Psoas muscle (tissue), 8 donors: ENCODE data around the gene PRKCA. TPM values are rescaled to one million over a fixed set of nuclear protein-coding genes. Genes with fewer than 3 reads are reported as not detected.

Experiments
- ATAC-seq, 4 donors: fragments of 200-7000 bp; cut with Tn5 transposase; one replicate each; pipeline ENCODE4 v1.9.1; 2020; ENCODE audit warnings: moderate library complexity in 3 of 4, mild to moderate bottlenecking in 2 of 4
- DNase-seq, 2 donors: peaks; one replicate each; pipeline ENCODE4 v3.0.0-alpha.2; 2020
- H3K27ac ChIP-seq: fragments of 200-600 bp; one replicate; pipeline ENCODE4 v1.8.0; 2022
- H3K27me3 ChIP-seq, 3 donors: fragments of 200-600 bp in 1 of 3; one replicate each; pipeline versions ENCODE4 v1.6.1 to v1.8.0; 2013 to 2022; ENCODE audit warnings: low read length in 2 of 3, mild to moderate bottlenecking in 2 of 3, moderate library complexity in 1 of 3; ENCODE audit not compliant: insufficient read depth in 3 of 3
- H3K36me3 ChIP-seq, 2 donors: fragments of 200-600 bp in 1 of 2; one replicate each; pipeline versions ENCODE4 v1.6.1 to v1.8.0; 2013 to 2022; ENCODE audit warnings: low read depth in 1 of 2, mild to moderate bottlenecking in 1 of 2, moderate library complexity in 1 of 2; ENCODE audit not compliant: insufficient read depth in 1 of 2
- H3K4me1 ChIP-seq: fragments of 200-600 bp; one replicate; pipeline ENCODE4 v1.8.0; 2022
- H3K4me3 ChIP-seq: fragments of 200-600 bp; one replicate; pipeline ENCODE4 v1.8.0; 2022; ENCODE audit warnings: mild to moderate bottlenecking
- H3K9me3 ChIP-seq: fragments of 200-600 bp; one replicate; pipeline ENCODE4 v1.8.0; 2022
- CTCF ChIP-seq: fragments of 200-600 bp; IDR thresholded peaks from one replicate; pipeline ENCODE4 v1.8.0; 2022; ENCODE audit warnings: antibody characterized with exemption
- WGBS, 3 donors: extraction: QIAGEN DNeasy Blood & Tissue Kit; methylation state at CpG; one replicate each; pipeline versions ENCODE4 v1.1.6 to v1.1.7; 2013; 5-methylcytosine and 5-hydroxymethylcytosine counted together
- intact Hi-C, 2 donors: fragments of 100-400 bp; cut with DNase I; formaldehyde crosslinking; loops; one replicate each; pipeline versions ENCODE4 v1.11.0 to v1.14.2; 2022
- polyA plus RNA-seq, 3 donors: library from polyadenylated mRNA; stranded (reverse); fragments of 200-250 nt; gene quantifications; one replicate each; pipeline ENCODE4 v1.2.3, GENCODE V29; 2013
- total RNA-seq, 4 donors: library from RNA; stranded (reverse); fragmentation: NEBNext Ultra II Directional in 2 of 4; extraction: Animal tissue kit (Norgen Biotek cat#: 25700) in 2 of 4; gene quantifications; one replicate each; pipeline versions ENCODE4 v1.2.1 to v1.2.4, GENCODE V29; 2021 to 2023
- donor health status: healthy with polysubstance abuse.
- donor health status: DM: no; HTN: no; CAD: no; lungs with moderate emphysema.
- donor health status: Bipolar disorder and iron deficiency.
- donor health status: healthy.
- donor health status: DM: yes; HTN: yes; CAD: no.
- donor health status: DM: no; HTN: no; CAD: no.
- donor health status: DM: no; HTN: no; CAD: no.
- donor health status: DM: yes; HTN: yes; CAD: no.

The PRKCA gene
- total and polyA plus RNA-seq, 7 donors, result 0.35 to 15.5 (median 8.2) TPM

DNA sequence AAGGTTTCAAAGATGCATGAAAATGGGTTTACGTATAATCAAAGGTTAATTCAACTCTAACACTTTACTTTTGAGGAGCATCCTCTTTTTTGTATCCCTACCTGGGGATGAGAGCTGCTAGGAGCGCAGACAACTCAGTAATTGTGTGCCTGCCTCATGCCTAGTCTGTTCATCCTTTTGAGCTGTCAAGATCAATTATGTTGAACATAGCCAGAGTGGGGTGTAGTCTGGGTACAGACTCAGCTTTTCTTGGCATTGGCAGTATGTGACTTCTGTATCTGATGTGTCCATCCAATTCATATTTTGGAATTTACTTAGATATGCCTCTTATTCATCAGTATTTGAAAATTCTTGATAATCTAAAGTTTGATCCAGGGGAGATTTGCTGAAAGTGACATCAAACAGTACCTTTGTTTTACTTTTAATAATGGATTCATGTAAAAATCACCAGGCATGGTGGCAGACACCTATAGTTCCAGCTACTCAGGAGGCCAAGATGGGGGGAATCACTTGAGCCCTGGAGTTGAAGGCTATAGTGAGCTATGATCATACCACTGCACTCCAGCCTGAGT is 24.1 kb downstream of the PRKCA start:
- no peak for TF ChIP-seq CTCF
- WGBS, 3 donors, result 96 to 100% (median 99%) methylated on average over 2 of the region's 2 CpGs
- ATAC-seq (no peak), DNase-seq (no peak)
- Histone ChIP-seq H3K27me3 (no peaks in the 10 kb centered on the region), H3K4me3 (no peak overlapping the region), H3K4me1 (no peaks in the 10 kb centered on the region), H3K36me3 (no peaks in the 10 kb centered on the region), H3K9me3 (peaks cover 5% of the 10 kb centered on the region), H3K27ac (no peak overlapping the region)
- intact Hi-C loops, result no loop called here

GRCh38 chr17:66330646-66331037 is 28.2 kb downstream of the PRKCA start:
- DNase-seq, result no peak
- no peaks in the 10 kb centered on the region for H3K9me3 ChIP-seq
- ATAC-seq, result no peak
- TF ChIP-seq CTCF, result no peak
- H3K36me3 ChIP-seq, result no peaks in the 10 kb centered on the region
- intact Hi-C loops, result no loop called here
- peaks cover under 1% of the 10 kb centered on the region for H3K4me1 ChIP-seq
- no peaks in the 10 kb centered on the region for H3K27me3 ChIP-seq
- H3K27ac ChIP-seq, result no peak overlapping the region
- H3K4me3 ChIP-seq, result no peak overlapping the region
- 24 to 79% (median 42%) methylated on average over 2 of the region's 2 CpGs for WGBS, 3 donors

GRCh38 chr17:66331038-66331816 is 28.8 kb downstream of the PRKCA start:
- no peak for TF ChIP-seq CTCF
- no peak overlapping the region for H3K27ac ChIP-seq
- peaks cover 4% of the 10 kb centered on the region for H3K4me1 ChIP-seq
- DNase-seq, result no peak
- WGBS, 3 donors, result 88 to 91% (median 88%) methylated on average over 8 of the region's 8 CpGs
- no peaks in the 10 kb centered on the region for H3K36me3 ChIP-seq
- intact Hi-C loops, result no loop called here
- no peak overlapping the region for H3K4me3 ChIP-seq
- no peaks in the 10 kb centered on the region for H3K9me3 ChIP-seq
- H3K27me3 ChIP-seq, result no peaks in the 10 kb centered on the region
- ATAC-seq, result no peak

DNA sequence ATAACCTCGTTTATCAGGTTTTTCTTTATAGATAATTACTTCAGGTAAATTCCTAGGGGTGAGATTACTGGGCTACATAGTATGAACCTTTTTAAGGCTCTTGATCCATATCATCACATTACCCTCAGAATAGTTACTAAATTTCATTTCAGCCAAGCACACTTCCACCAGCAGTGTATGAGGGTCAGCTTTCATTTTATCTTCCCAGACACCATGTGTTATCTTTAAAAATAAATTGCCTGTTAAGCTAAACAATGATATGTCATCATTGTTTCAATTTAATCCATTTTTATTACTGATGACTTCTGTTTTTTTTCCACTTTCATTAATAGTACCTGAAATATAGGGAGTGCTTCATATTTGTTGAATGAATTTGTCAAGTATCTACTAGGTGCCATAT is 33.4 kb downstream of the PRKCA start:
- Histone ChIP-seq H3K9me3 (no peaks in the 10 kb centered on the region), H3K27me3 (no peaks in the 10 kb centered on the region), H3K4me3 (no peak overlapping the region), H3K4me1 (peaks cover 28% of the 10 kb centered on the region), H3K27ac (no peak overlapping the region), H3K36me3 (no peaks in the 10 kb centered on the region)
- intact Hi-C loops, result no loop called here
- 74 to 87% (median 86%) methylated on average over 1 of the region's 1 CpG for WGBS, 3 donors
- TF ChIP-seq CTCF, result no peak
- ATAC-seq, result no peak
- DNase-seq, result no peak
